NCI-H2227 (cell line): ENCODE results near the gene CRACDL.

Source experiments
- DNase-seq: peaks from one replicate; lab custom pipeline; 2025; ENCODE audit not compliant: unreplicated experiment; lab: John Stamatoyannopoulos, UW

Gene CRACDL

DNA sequence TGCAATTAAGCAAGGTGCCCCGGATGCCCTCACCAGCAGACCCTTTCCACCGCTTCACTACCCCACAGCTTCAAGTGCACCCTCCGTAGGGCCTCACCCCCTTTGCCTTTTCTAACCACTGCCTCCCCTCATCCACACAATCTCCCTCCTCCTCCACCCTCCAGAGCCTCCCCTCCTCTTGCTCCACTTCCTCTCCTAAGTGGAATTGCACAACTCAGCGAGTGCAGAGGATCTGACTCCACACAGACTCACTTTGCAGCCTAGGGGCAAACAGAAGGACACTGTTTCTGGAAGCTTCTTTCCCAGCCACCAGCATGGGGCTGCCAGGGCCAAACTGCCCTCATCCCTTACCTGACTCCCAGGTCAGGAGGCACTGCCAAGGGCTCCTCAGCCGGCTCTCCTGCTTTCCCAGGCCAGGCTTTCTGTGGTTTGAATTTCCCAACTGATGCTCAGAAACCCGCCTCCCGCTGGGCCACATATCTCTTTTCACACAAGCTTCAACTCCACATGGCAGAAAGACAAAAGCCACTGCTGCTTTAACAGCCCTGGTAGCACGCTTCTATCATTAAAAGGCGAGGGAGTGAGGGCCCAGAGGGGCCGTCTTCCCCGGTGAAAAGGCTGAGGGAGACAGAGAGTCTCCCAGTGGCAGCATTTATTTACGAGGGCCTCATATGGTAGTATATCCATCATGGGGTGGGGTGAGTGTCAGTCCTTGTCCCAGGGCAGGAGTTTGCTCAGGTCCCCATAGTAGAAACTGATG lies 130.4 kb downstream of the CRACDL start:
- no peak for DNase-seq

DNA sequence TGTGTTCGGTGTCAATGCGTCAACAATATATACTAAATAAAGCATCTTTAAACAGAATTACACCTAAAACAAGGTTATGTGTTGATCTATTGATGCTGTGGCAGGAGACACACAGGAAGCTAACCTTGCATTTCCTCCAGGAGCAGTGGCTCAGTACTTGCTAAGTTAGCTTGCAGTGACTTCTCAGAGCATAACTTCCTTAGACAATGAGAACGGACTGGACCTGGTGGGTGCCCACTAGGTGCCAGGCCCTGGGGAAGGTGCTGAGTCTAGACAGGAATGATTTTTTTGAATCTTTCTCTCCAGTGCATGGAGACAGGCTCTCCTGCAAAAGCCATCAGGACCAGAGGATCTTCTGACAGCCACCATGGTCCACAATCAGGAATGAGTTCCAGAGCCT lies 131.3 kb downstream of the CRACDL start:
- DNase-seq = no peak

DNA sequence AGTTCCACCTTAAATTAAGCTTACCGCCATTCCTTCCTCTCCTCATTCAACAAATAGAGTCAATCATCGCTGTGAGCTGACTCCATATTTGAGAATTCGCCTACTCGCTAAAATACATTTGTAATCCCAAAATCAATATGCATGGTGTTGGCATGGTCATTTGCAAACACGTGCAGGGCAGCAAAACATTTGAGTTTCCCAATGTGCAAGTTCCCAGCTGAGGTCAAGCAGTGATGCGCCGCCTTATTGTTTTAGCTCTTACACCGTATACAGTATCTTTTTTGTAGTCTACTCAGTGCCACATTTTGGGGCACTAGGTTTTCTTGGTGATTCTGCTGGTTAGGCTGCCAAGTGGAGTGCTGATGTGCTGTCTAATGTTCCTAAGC lies 131.8 kb downstream of the CRACDL start:
- DNase-seq = no peak

DNA sequence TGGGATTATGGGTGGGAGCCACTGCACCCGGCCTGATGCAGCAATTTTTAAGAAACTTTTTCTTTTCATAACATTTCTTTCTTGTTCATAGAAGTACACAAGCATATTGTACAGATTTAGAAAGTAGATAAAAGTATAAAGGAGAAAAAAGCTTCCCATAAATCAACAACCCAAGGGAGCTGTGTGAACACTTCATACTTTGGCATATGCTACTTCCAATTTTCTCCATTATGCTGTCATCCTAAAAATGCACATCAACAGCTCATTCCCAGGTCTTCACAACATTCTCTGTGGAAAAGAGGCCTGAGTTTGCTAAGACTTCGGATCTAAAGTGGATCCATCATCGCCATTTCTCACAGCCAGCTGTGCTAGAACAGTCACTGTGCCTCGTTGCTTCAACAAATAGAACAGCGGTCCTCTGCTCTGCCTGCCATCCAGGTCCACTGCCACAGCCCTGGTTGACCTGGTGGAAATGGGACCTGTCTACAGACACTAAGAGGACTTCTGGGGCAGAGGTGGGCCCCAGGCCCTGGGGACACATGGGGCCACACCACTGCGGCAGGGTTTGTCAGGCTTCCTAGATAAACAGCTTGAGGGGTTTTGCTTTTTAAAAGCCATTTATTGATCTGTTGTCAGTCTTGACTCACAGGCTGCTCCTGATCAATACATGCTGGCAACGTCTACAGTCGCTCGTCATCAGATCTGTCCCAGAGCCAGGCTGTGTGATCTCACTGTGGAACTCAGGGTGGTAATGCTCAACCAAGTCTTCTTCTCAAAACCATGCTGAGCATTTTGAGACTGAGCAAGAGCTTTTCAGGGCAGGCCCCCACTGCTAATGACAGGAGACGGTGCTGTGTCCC lies 132.4 kb downstream of the CRACDL start:
- no peak for DNase-seq

DNA sequence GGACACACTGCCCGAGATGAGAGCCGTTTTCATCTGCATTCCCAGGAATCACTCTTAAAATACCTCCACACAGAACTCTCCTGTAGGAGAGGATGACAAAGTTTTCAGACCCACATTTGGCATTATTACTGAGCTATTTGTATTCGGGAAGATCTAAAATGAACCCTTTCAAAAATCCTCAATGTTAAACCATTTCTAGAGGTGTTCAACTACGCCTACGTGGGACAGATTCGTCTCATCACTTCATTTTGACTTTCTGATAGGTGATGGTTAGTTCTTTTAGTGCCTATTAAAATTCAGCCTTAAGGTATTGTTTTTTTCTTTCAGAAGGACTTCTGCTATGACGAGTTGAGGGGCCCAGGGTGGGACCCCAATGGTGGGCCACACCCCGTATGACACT lies 133.7 kb downstream of the CRACDL start:
- DNase-seq = no peak

DNA sequence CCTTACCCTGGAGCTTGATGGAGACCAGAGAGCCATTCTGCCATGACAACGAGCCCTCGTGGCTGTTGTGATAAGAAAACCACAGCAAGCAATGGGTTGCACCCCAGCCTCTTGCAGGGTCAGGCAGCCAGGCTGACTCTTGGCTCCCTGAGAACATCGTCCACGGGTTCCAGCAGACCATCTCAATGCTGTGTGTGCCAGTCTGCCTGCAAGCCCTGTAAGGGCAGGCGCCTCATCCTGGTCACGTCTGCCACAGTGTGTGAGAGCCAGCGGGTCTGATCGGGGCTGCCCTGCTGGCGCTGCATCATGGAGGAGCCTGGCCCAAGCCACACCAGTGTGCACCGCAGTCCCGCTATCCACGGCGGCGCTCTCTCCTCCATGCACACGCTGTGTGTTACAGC lies 134.1 kb downstream of the CRACDL start:
- no peak for DNase-seq

DNA sequence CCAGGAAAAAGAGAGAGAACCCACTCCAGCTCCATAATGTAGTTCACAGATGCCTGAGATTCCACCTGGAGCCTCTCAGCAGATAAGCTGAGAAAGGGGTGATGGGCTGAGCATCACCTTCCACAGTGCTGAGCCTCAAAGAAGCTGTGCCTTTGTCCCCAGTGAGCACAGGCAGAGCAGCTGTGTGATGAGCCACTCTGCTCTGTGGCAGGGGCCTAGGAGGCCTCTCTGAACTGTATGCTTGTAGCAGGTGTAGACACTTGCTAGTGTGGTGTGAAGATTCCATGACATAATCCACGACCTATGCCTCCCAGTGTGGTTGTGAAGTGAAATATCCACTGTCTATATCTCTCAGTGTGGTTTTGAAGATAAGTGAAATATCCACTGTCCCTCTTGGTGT lies 134.7 kb downstream of the CRACDL start:
- no peak for DNase-seq

DNA sequence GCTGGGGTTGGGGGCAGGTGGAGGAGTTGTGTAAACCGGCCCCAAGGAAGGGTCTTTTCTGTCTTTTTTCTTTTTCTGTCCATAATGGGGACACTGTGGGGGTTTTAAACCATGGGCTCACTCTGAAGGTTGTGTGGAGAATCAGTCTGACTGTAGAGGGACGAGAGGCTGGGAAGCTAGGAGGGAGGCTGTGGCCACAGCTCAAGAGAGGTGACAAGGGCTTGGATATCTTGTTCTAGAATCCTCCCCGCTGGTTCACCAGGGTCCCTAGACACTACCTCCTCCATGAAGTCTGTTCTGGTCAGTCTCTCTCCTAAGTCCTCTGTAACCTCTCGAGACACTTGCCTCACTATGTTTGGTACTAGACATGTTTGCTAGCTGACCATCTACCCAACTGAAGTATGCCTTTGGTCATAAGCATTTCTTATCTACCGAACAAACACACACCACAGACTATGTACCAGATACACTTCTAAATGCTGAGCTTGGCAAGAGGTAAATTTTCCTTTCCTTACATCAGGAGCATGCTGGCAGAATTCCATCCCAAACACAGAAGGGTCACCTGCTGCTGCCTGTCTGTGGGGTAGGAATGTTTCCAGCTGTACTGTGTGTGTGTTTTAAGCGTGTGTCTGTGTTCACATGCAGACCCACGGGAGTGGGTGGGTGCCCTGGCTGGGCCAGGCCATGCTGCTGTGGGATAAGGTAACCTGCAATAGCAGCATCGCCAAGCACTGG lies 135.5 kb downstream of the CRACDL start:
- DNase-seq = no peak

DNA sequence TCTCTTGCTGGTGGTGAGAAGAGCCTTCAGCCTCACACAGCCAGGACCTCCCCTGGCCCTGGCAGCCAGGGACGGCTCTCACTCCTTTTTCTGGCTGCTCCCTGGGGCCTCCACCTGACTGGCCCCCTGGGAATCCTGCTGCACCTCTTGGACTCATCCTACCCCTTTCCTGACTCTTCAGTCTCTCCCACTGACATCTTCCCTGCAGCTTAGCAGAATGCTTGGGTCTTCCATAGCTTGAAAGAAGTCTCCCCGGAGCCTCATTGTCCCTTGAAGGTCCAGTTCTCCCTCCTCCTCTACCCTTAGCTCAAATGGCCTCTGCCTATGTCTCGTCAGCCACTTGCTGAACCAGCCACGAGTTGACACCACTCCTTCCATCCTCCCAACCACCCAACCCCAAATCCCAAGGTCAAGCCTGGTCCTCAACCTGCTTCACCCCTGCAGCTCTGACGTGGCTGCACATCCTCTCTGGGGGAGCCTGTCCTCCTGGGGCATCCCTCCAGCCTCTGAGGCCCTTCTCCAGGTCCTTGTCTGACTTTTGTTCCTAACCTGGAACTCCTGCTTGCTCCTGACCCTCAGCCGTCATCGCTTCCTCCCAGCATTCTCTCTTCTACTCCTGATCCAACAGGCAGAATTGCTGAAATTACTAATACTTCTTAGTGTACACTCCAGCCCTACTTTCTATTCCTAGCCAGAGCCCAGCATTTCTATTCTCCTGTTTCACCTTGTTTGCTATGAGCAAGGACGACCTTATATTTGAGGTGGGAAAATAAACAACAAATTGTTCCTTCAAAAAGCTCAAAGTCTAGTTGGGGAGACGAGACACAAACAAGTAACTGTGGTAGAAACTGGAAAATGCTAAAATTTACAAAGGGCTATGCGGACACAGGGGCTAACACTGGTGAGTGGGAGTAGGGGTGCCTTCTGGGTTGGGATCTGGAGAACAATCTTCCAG lies 136.4 kb downstream of the CRACDL start:
- DNase-seq = no peak

DNA sequence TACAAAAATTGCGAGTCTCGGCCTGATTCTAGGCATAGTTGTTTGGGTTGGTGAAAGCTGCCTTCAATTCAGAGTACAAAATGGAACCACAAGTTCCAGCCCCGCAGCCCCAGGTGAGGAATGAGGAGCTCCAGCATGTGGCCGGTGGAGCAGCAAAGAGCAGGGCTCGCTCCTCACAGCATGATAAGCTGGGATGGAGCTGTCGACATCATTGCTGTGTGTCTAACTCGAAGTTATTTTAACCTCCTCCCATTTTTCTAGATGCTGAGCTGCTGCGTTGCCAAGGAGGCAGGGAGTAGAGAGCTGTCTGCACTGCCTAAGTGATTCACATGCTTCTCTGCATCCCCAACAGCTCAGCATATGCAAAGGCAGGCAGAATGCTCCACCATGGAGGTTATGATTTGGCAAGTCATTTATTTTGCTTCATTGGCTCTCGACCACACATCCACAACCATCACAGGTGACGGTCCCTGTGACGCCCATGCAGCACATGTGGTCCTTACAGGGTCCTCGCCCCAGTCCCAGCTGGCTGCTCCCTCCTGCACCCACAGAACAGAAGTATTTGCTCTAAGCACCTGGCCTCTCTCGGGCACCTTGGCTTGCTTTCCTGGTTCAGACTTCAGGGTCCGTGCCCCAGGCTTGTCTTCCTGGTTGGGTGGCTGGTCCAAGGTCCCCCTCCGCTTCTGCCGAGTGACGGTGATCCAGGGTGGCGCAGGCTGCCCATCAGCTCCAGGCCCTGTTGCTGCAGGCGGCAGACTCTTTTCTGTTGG lies 139.1 kb downstream of the CRACDL start:
- no peak for DNase-seq

DNA sequence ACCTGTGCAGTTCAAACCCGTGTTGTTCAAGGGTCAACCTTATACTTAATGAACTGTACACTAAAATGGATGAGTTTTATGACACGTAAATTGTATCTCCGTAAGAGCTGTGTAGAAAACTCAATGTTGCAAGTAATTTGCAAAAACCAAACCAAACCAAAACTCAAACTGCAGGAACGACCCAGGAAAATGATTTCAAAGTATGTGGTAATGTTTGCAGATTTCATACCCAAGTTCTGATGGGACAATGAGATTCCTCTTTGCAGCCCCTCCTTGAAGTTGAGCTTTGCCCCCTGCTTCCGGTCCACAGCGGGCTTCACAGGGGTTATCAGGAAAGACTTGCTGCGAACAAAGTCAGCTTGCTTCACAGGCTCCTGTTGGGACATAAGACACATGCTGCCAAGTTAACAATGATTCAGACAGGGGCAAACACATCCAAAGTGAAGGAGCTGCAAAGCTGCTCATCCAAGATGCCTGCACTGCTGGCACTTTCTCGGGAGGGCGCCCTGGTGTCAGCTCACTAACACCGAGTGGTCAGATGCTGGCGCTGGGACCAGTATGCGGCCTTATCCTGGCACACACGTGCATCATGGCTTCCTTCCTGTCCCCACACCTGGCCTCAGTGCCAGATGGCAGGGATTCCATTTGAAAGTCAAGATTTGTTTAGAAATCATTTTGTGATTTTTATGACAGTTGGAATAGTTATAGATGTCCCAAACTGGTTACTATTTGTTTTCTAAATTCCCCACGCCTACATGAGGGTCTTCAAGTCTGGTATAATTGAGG lies 139.9 kb downstream of the CRACDL start:
- DNase-seq = no peak

DNA sequence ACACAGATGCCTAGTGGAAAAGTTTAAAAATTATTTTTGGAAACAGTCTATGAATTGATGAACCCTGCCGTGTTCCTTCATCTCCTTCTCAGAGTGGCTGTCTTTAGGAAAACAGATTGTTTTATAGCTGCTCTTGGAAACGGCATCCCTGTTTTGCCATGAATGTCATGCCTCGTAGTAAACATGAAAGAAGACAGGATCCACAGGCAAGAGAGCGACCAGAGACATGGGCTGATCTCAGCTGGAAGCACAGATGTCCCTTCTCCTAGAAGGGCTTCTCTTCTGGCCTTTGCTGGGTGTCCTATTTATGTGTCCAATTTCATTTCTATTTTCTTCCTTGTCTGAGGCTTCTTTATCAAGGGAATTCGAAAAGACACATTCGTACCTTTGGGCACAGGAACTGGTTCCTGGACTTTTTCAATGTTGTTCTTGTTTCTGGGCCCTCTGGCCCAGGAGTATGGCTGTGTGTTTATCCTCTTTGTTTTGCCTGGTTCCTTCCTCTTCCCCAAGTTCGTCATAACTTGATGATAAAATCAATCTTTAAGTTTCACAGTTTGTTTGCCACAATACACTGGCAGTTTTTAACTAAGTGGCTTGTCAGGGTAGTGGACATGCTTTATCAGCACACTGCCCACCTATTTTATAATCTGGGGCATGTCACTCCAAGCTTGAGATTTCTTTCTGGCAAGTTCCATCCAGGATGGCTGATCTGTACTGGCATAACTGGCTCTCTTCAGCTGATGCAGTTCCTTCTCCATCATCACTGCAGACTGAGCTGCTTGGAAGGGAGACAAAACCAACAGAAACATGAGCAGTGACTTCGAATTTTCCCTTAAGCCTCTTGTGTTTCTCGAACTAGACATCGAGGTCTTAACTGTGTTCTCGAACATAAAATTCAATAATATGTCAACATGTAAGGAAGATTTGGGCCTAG lies 141.9 kb downstream of the CRACDL start:
- DNase-seq = no peak

DNA sequence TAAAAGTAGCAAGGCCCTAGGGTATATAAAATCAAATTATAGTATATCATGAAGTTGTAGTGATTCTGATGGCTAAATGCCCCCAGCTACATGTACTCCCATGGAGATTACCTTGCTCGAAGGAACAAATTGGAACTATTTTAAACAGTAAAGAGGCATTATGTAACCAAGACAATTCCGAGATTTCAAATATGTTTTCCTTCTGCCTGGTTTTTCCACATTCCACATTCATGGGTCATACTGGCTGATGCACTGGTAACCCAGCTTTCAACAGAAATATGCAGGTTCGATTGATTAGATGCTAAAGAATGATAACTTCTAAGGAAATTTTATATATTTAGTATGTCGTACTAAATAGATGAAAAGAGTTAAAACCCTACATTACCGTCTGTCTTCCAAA lies 142.8 kb downstream of the CRACDL start:
- no peak for DNase-seq

DNA sequence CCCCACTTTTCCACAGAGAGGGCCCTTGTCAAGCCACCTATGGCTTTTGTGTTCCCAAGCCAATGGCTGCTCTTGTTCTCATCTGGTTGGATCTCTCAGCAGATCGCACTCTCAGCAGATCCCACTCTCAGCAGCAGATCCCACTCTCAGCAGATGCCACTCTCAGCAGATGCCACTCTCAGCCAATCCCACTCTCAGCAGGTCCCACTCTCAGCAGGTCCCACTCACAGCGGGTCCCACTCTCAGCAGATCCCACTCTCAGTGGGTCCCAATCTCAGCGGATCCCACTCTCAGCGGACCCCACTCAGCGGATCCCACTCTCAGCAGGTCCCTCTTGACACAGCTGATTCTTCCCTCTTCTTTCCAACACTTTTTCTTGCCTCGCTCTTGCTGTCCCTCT lies 145.8 kb downstream of the CRACDL start:
- DNase-seq = no peak

DNA sequence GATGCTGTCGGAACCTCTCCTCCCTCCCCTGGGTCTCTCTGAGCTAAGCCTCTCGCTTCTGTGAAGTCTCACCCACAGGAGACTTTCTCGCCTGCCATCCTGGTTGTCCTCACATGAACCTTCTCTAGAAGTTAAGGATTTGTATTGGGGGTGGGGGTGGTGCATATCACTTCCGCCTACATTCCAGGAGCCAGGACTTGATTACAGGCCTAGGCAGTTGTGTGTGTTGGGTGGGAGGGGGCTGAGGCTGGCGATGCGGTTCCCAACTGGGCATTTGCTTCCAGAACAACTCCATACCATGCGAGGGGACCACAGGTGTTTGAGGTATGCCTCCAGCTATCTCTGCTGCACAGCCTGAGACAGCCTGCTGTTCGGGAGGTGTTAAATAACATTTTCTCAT lies 148.3 kb downstream of the CRACDL start:
- no peak for DNase-seq

DNA sequence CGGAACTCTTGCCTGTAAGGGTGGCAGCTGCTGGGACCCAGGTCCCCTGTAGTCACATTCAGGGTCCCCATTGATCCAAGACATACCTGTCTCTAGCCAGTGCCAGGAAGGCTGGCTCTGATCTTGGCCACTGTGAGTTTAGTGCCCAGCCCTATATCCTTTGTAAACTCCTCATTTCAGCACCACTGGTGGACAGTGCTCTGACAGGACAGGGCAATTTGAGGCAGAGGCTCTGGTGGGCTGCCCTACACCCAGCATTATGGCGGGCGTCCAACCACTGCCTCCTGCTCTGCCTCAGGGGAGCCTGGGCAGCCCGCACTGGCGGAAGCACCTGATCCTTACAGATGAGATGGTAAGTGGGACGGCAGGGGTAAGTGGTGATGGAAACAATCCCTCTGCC lies 149.8 kb downstream of the CRACDL start:
- no peak for DNase-seq

DNA sequence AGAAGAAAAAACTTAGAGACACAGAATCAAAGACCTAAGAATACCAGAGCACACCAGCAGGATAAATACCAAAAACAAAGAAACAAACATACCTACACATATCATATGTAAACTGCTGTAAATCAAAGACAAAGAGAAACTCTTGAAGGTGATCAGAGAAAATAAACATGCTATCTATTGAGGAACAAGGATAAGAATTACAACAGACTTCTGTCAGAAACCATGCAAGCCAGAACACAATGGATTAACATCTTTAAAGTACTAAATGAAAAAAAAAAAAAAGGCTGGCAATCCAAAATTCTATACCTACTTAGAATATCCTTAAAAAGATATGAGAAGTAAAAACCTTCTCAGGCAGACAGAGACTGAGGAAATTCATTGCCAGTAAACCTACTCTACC lies 153.5 kb downstream of the CRACDL start:
- no peak for DNase-seq

DNA sequence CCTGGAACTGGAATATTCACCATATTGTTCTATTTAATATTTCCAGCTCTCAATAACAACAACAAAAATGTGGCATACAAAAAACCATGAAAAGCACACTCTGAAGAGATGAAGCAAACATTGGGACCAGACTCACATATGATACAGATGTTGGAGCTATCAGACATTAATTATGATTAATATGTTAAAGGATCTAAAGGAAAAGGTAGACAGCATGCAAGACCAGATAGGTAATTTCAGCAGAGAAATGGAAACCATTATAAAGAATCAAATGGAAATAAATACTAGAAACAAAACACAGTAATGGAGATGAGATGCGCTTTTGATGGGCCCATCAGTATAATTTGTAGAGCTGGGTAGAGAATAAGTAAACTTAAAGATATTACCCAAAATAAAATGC lies 154.2 kb downstream of the CRACDL start:
- no peak for DNase-seq
